Colonic mucosa (tissue), 4 donors: ENCODE results near the gene SP9. TPM values are rescaled to one million over a fixed set of nuclear protein-coding genes. Genes with fewer than 3 reads are reported as not detected.

Experiments used
- DNase-seq: peaks from one replicate; pipeline ENCODE4 v3.0.0-alpha.2; 2020
- H3K27ac ChIP-seq: fragments of 200-600 bp; one replicate; pipeline ENCODE4 v1.8.0; 2021
- H3K27me3 ChIP-seq: fragments of 200-600 bp; one replicate; pipeline ENCODE4 v1.8.0; 2021
- H3K36me3 ChIP-seq: fragments of 200-600 bp; one replicate; pipeline ENCODE4 v1.8.0; 2021
- H3K4me1 ChIP-seq: fragments of 200-600 bp; one replicate; pipeline ENCODE4 v1.8.0; 2021; ENCODE audit warnings: mild to moderate bottlenecking
- H3K4me3 ChIP-seq: fragments of 200-600 bp; one replicate; pipeline ENCODE4 v1.8.0; 2021
- H3K9ac ChIP-seq, 2 donors: one replicate each; pipeline ENCODE4 v1.7.0; 2013; ENCODE audit warnings: control low read depth in 2 of 2, low read depth in 2 of 2, low read length in 2 of 2
- H3K9me3 ChIP-seq: fragments of 200-600 bp; one replicate; pipeline ENCODE4 v1.8.0; 2021
- intact Hi-C: fragments of 100-400 bp; cut with DNase I; formaldehyde crosslinking; loops from one replicate; pipeline ENCODE4 v1.14.1; 2022
- total RNA-seq, 2 donors: library from RNA; stranded (reverse); fragmentation: NEBNext Ultra II Directional in 1 of 2; extraction: Animal tissue kit (Norgen Biotek cat#: 25700) in 1 of 2; gene quantifications; one replicate each; pipeline ENCODE4 v1.2.1, GENCODE V29; 2021
- TF ChIP-seq, protein P1 (sequence below): fragments of 200-600 bp; IDR thresholded peaks from one replicate; pipeline ENCODE4 v1.8.0; 2022; ENCODE audit warnings: antibody characterized with exemption, mild to moderate bottlenecking
- donor health status: healthy.
- donor health status: DM: no; HTN: no; CAD: no.
- donor health status: DM: no; HTN: no; CAD: no.

SP9 gene
- total RNA-seq, 2 donors from 2014 or later = not detected

DNA sequence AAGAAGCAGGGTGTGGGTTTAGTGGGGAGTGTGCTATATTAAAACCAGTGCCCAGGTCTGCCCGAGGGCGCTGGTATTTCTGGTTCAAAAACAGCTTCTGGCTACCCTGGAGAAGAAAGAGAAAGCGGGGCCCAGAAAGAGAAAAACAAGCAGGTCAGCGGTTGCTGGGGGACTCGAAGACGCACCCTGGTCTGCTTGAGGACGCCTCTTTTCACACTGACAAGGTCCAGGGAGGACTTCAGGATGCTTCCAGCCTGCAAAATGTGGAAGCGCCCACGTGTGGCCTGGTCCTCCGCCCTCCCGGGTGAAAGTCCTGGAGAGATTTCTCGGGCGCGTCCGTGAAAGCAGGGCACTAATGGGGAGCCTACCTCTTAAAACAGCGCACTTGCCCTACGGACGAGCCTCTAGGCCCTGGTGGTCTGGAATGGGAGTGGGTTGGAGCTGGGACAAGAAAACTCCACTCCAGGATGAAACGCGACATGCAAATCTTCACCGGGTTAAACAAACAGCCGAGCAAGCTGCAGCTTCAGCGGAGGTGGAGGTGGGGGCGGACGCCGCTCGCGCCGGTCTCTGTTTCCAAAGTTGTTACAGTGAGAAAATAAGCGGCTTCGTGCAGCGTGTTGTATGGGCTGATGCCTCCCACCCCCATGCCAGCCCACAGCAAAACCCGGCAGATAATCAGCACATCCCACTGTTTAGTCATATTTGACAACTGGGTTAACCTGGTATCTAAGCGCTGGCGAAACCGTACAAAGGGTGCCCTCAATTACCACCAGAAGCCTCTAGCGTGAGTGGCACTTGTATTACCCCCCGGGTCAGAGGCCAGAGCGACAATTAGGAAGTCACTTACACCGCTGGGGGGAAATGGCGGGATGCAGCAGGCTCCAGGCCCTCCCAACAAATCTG is 1.1 kb upstream of the SP9 start:
- Histone ChIP-seq H3K27ac (no peak overlapping the region), H3K36me3 (no peaks in the 10 kb centered on the region), H3K9me3 (no peaks in the 10 kb centered on the region), H3K4me3 (no peak overlapping the region), H3K27me3 (peaks cover 96% of the 10 kb centered on the region), H3K9ac (no peak overlapping the region), H3K4me1 (peaks cover 30% of the 10 kb centered on the region)
- TF ChIP-seq, protein P1, sequence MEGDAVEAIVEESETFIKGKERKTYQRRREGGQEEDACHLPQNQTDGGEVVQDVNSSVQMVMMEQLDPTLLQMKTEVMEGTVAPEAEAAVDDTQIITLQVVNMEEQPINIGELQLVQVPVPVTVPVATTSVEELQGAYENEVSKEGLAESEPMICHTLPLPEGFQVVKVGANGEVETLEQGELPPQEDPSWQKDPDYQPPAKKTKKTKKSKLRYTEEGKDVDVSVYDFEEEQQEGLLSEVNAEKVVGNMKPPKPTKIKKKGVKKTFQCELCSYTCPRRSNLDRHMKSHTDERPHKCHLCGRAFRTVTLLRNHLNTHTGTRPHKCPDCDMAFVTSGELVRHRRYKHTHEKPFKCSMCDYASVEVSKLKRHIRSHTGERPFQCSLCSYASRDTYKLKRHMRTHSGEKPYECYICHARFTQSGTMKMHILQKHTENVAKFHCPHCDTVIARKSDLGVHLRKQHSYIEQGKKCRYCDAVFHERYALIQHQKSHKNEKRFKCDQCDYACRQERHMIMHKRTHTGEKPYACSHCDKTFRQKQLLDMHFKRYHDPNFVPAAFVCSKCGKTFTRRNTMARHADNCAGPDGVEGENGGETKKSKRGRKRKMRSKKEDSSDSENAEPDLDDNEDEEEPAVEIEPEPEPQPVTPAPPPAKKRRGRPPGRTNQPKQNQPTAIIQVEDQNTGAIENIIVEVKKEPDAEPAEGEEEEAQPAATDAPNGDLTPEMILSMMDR = no peak
- intact Hi-C loops = loop anchor here (10.0 kb wide), 1 partner anchor 759 kb away; no protein-coding TSS in a partner anchor
- no peak for DNase-seq

DNA sequence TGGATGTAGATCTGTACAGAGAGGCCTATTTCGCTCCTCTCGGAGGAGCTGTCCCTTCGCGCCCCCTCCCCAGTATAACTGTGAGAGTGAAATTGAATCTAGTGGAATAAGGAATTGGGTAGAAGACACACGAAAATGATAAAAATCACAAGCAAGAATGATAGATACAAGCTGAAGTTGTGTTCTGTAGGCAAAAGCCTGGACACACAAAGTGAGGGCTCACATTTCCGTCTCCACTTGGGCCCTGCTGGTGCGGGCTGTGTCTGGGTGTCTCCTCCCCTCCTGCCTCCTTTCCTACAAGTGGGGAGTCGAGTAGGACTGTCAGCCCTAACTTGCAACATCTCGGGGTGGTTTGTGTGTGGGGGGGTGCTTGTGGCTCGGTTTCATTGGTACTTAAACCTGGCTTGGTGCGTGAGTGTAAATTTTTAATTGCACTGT is 457 bp upstream of the SP9 start:
- Histone ChIP-seq H3K9ac (no peak overlapping the region), H3K27me3 (peaks cover 96% of the 10 kb centered on the region), H3K27ac (no peak overlapping the region), H3K9me3 (no peaks in the 10 kb centered on the region), H3K36me3 (no peaks in the 10 kb centered on the region), H3K4me1 (peaks cover 30% of the 10 kb centered on the region), H3K4me3 (no peak overlapping the region)
- no peak for DNase-seq
- intact Hi-C loops = loop anchor here (10.0 kb wide), 1 partner anchor 759 kb away; no protein-coding TSS in a partner anchor
- TF ChIP-seq, protein P1 = no peak

DNA sequence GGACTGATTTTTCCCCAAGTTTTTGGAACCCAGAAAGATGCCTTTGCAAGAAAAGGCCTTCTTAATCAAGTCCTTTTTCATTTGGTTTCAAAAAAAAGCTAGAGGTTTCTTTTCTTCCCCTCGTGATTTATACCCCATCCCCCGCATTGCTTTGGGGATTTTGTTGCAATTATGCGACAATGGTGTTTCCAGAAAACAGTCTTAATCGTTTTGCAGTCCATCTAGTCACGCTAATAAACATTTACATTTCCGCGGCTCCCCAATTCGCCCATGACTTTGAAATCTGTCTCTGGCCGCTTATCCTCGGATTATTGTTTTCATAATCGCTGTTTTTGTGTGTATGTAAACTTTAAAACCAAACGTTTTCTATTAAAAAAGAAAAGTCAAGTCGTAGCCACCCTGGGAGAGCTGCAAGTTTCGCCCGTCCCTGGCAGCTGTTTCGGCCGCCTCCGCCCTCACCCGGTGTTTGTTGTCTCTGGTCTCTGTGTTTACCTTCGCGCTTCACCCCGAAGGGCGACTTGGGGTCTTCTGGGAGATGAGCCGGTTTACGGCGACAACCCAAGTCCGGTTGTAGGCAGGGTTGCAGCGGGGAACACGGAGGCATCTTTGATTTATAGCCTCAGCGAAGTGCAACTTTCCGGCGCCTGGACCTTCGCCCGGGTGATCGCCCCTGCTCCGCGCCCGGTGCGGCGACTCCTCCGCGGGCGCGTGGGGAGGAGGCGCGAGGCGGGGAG is 667 bp downstream of the SP9 start:
- DNase-seq = no peak
- Histone ChIP-seq H3K27me3 (peaks cover 96% of the 10 kb centered on the region), H3K9ac (no peak overlapping the region), H3K9me3 (no peaks in the 10 kb centered on the region), H3K4me1 (peaks cover 35% of the 10 kb centered on the region), H3K36me3 (no peaks in the 10 kb centered on the region), H3K27ac (no peak overlapping the region), H3K4me3 (no peak overlapping the region)
- intact Hi-C loops = loop anchor here (10.0 kb wide), 1 partner anchor 761 kb away; no protein-coding TSS in a partner anchor
- TF ChIP-seq, protein P1 = no peak

DNA sequence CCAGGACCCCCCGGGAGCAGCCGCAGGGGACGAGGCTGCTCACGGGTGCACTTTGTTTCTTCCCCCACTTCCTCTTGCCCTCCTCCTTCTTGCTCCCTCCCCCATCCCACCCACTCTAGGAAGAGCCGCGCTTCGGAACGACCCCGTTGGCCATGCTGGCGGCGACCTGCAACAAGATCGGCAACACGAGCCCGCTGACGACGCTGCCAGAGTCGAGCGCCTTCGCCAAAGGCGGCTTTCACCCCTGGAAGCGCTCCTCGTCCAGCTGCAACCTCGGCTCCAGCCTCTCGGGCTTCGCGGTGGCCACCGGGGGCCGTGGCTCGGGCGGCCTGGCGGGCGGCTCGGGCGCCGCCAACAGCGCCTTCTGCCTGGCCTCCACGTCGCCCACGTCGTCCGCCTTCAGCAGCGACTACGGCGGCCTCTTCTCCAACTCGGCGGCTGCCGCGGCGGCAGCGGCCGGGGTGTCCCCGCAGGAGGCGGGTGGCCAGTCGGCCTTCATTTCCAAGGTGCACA is 1.3 kb downstream of the SP9 start:
- DNase-seq = no peak
- no peaks in the 10 kb centered on the region for H3K9me3 ChIP-seq

More for the DNA sequence above, 1.3 kb downstream of the SP9 start:
- H3K36me3 ChIP-seq = no peaks in the 10 kb centered on the region
- intact Hi-C loops = loop anchor here (10.0 kb wide), 1 partner anchor 761 kb away; no protein-coding TSS in a partner anchor
- no peak overlapping the region for H3K9ac ChIP-seq
- peak overlapping the region; percentile 39 for H3K4me3 ChIP-seq
- no peak overlapping the region for H3K27ac ChIP-seq
- TF ChIP-seq, protein P1 = no peak
- H3K4me1 ChIP-seq = peaks cover 41% of the 10 kb centered on the region
- peaks cover 96% of the 10 kb centered on the region for H3K27me3 ChIP-seq
